Tibial nerve (tissue), 4 donors: ENCODE data around the gene TRIM32.

Source experiments
- EP300 ChIP-seq, 2 donors: sonication (generic); formaldehyde crosslinking; IDR thresholded peaks; one replicate each; pipeline ENCODE4 v1.6.1; 2017; ENCODE audit warnings: antibody characterized with exemption in 2 of 2, mild to moderate bottlenecking in 1 of 2
- POLR2A ChIP-seq, 2 donors: fragments of 450-650 bp; IDR thresholded peaks; one replicate each; pipeline ENCODE4 v1.6.1; 2017; ENCODE audit warnings: antibody characterized with exemption in 2 of 2, mild to moderate bottlenecking in 2 of 2, moderate library complexity in 2 of 2
- TF ChIP-seq, protein P1 (sequence below), 5 experiments: fragments of 200-600 bp in 3 of 5; fragments of 450-650 bp in 2 of 5; sonication (generic) in 3 of 5; IDR thresholded peaks; one replicate each; pipeline ENCODE4 v1.5.1; 2016 to 2019; ENCODE audit warnings: antibody characterized with exemption in 5 of 5, mild to moderate bottlenecking in 3 of 5, moderate library complexity in 2 of 5

DNA sequence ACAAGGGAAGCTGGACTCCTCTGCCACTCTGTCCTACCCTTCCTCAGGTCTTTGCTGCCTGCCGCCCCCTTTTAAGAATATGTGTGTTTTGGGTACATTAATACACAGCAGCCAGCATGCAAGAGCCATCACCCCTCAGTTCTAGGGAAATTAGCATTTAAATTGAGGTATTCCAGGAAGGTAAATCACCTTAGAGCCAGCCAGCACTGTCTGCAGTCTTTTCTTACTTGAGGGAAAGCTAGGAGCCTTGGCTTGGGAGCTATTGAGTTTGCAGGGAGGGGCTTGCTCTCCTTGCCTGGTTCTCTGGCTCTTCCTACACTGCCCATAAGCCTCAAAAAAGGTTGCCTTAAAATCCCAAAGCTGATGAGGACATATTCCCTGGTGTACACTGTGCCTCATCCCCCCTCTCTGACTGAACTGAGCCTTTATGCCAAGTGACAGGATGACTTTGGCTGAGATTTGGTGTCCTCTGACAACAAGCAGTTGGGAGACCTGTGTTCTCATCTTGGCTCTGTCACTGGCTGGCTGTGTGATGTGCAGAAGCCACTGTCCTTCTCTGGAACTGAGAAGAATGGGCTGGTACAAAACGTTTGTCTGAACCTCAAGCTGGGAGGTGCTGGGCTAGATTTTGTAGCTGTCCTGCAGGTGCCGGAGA lies 54.1 kb downstream of the TRIM32 start:
- TF ChIP-seq, protein P1, sequence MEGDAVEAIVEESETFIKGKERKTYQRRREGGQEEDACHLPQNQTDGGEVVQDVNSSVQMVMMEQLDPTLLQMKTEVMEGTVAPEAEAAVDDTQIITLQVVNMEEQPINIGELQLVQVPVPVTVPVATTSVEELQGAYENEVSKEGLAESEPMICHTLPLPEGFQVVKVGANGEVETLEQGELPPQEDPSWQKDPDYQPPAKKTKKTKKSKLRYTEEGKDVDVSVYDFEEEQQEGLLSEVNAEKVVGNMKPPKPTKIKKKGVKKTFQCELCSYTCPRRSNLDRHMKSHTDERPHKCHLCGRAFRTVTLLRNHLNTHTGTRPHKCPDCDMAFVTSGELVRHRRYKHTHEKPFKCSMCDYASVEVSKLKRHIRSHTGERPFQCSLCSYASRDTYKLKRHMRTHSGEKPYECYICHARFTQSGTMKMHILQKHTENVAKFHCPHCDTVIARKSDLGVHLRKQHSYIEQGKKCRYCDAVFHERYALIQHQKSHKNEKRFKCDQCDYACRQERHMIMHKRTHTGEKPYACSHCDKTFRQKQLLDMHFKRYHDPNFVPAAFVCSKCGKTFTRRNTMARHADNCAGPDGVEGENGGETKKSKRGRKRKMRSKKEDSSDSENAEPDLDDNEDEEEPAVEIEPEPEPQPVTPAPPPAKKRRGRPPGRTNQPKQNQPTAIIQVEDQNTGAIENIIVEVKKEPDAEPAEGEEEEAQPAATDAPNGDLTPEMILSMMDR (IDR thresholded peaks at IDR 0.05): no peak
- TF ChIP-seq EP300 (IDR thresholded peaks at IDR 0.05): no peak
- no peak for TF ChIP-seq POLR2A (IDR thresholded peaks at IDR 0.05)
